Tibial nerve (tissue), 4 donors: ENCODE measurements around the gene LRPAP1. TPM values are rescaled to one million over a fixed set of nuclear protein-coding genes. Genes with fewer than 3 reads are reported as not detected.
A peak's percentile ranks its signal among the peaks of the same experiment; 100 is the strongest.

Experiments used
- DNase-seq, 2 donors: peaks; one replicate each; pipeline ENCODE4 v3.0.0-alpha.2; 2019; ENCODE audit warnings: low spot score in 2 of 2
- H3K27ac ChIP-seq, 4 donors: fragments of 200-600 bp; sonication (generic) in 3 of 4; one replicate each; pipeline ENCODE4 v1.5.1; 2017 to 2019; ENCODE audit warnings: mild to moderate bottlenecking in 1 of 4
- H3K27me3 ChIP-seq, 2 donors: fragments of 200-600 bp; sonication (generic) in 1 of 2; one replicate each; pipeline versions ENCODE4 v1.5.1 to v1.6.0; 2017 to 2019
- H3K36me3 ChIP-seq, 3 donors: fragments of 200-600 bp; sonication (generic); one replicate each; pipeline ENCODE4 v1.5.1; 2018 to 2019
- H3K4me1 ChIP-seq, 4 donors: fragments of 200-600 bp; sonication (generic) in 3 of 4; one replicate each; pipeline ENCODE4 v1.5.1; 2017 to 2019
- H3K4me3 ChIP-seq, 4 donors: fragments of 200-600 bp; sonication (generic) in 3 of 4; one replicate each; pipeline ENCODE4 v1.5.1; 2017 to 2019; ENCODE audit warnings: mild to moderate bottlenecking in 1 of 4, moderate library complexity in 1 of 4
- H3K9me3 ChIP-seq, 4 donors: fragments of 200-600 bp; sonication (generic) in 3 of 4; one replicate each; pipeline ENCODE4 v1.5.1; 2017 to 2019
- CTCF ChIP-seq, 5 experiments: fragments of 200-600 bp in 3 of 5; fragments of 450-650 bp in 2 of 5; sonication (generic) in 3 of 5; IDR thresholded peaks; one replicate each; pipeline ENCODE4 v1.5.1; 2016 to 2019; ENCODE audit warnings: antibody characterized with exemption in 5 of 5, mild to moderate bottlenecking in 3 of 5, moderate library complexity in 2 of 5
- EP300 ChIP-seq, 2 donors: sonication (generic); formaldehyde crosslinking; IDR thresholded peaks; one replicate each; pipeline ENCODE4 v1.6.1; 2017; ENCODE audit warnings: antibody characterized with exemption in 2 of 2, mild to moderate bottlenecking in 1 of 2
- POLR2A ChIP-seq, 2 donors: fragments of 450-650 bp; IDR thresholded peaks; one replicate each; pipeline ENCODE4 v1.6.1; 2017; ENCODE audit warnings: antibody characterized with exemption in 2 of 2, mild to moderate bottlenecking in 2 of 2, moderate library complexity in 2 of 2
- WGBS, 2 donors: methylation state at CpG; one replicate each; pipeline ENCODE4 v1.1.5; 2018; 5-methylcytosine and 5-hydroxymethylcytosine counted together
- total RNA-seq, 4 donors: library from RNA; depleted of rRNA; stranded (reverse); fragments of >200 nt; gene quantifications; one replicate each; pipeline ENCODE4 v1.1.0, GENCODE V29; 2016

Gene LRPAP1
- total RNA-seq, 4 donors from 2014 or later, result 68.1 to 169 (median 108) TPM

GRCh38 chr4:3483471-3483921 lies 48.7 kb downstream of the LRPAP1 start:
- peaks cover 0 to 86% of the 10 kb centered on the region in 2 donors for H3K27me3 ChIP-seq
- H3K36me3 ChIP-seq, result no peaks in the 10 kb centered on the region
- H3K9me3 ChIP-seq, result no peaks in the 10 kb centered on the region
- WGBS, 2 donors, result 26 to 39% methylated on average over 5 to 23 of the region's 23 CpGs
- H3K4me3 ChIP-seq, result no peak overlapping the region
- no peak for TF ChIP-seq POLR2A (IDR thresholded peaks at IDR 0.05)
- no peak for TF ChIP-seq CTCF (IDR thresholded peaks at IDR 0.05)
- no peak for TF ChIP-seq EP300 (IDR thresholded peaks at IDR 0.05)
- no peak overlapping the region for H3K27ac ChIP-seq
- DNase-seq, result no peak
- H3K4me1 ChIP-seq, result peaks cover 0 to 29% (median 5%) of the 10 kb centered on the region in 4 donors

- Histone ChIP-seq H3K4me3 (no peak overlapping the region), H3K27ac (no peak overlapping the region), H3K4me1 (peaks cover 0 to 29% (median 5%) of the 10 kb centered on the region in 4 donors), H3K36me3 (no peaks in the 10 kb centered on the region), H3K27me3 (peaks cover 0 to 86% of the 10 kb centered on the region in 2 donors), H3K9me3 (no peaks in the 10 kb centered on the region)
- WGBS, 2 donors, result 82 to 86% methylated on average over 8 to 12 of the region's 12 CpGs
- TF ChIP-seq EP300 (IDR thresholded peaks at IDR 0.05) (no peak), POLR2A (IDR thresholded peaks at IDR 0.05) (no peak), CTCF (IDR thresholded peaks at IDR 0.05) (no peak)
- DNase-seq, result no peak
These were observed 49.5 kb downstream of the LRPAP1 start for GRCh38 chr4:3482707-3483106.

- TF ChIP-seq CTCF (IDR thresholded peaks at IDR 0.05), result no peak
- TF ChIP-seq EP300 (IDR thresholded peaks at IDR 0.05), result no peak
- no peak for TF ChIP-seq POLR2A (IDR thresholded peaks at IDR 0.05)
- H3K4me3 ChIP-seq, result no peak overlapping the region
- peaks cover 0 to 81% of the 10 kb centered on the region in 2 donors for H3K27me3 ChIP-seq
- 73 to 75% methylated on average over 18 to 19 of the region's 19 CpGs for WGBS, 2 donors
- no peaks in the 10 kb centered on the region for H3K36me3 ChIP-seq
- H3K4me1 ChIP-seq, result peaks cover 0 to 29% (median 5%) of the 10 kb centered on the region in 4 donors
- H3K27ac ChIP-seq, result no peak overlapping the region
- DNase-seq, result no peak
- no peaks in the 10 kb centered on the region for H3K9me3 ChIP-seq
These were observed 50.3 kb downstream of the LRPAP1 start for GRCh38 chr4:3481783-3482393.

- no peak for TF ChIP-seq POLR2A (IDR thresholded peaks at IDR 0.05)
- TF ChIP-seq CTCF (IDR thresholded peaks at IDR 0.05), result no peak
- no peak for TF ChIP-seq EP300 (IDR thresholded peaks at IDR 0.05)
- Histone ChIP-seq H3K36me3 (no peaks in the 10 kb centered on the region), H3K4me1 (peaks cover 0 to 29% (median 5%) of the 10 kb centered on the region in 4 donors), H3K4me3 (no peak overlapping the region), H3K27me3 (peaks cover 0 to 74% of the 10 kb centered on the region in 2 donors), H3K27ac (no peak overlapping the region), H3K9me3 (no peaks in the 10 kb centered on the region)
- DNase-seq, result no peak
- WGBS, 2 donors, result 44 to 46% methylated on average over 5 of the region's 5 CpGs
These were observed 51.1 kb downstream of the LRPAP1 start for GRCh38 chr4:3481113-3481531.

- TF ChIP-seq CTCF (IDR thresholded peaks at IDR 0.05), result peak; percentile 83 to 99 (median 91)
- TF ChIP-seq POLR2A (IDR thresholded peaks at IDR 0.05), result no peak
- WGBS, 2 donors, result 14 to 15% methylated on average over 16 to 17 of the region's 17 CpGs
These were observed 51.6 kb downstream of the LRPAP1 start for GRCh38 chr4:3480528-3481112.

More at GRCh38 chr4:3480528-3481112, 51.6 kb downstream of the LRPAP1 start:
- H3K9me3 ChIP-seq, result no peaks in the 10 kb centered on the region
- H3K27ac ChIP-seq, result no peak overlapping the region
- peaks cover 0 to 28% (median 5%) of the 10 kb centered on the region in 4 donors for H3K4me1 ChIP-seq
- DNase-seq, result peak; percentile 50 to 66
- H3K27me3 ChIP-seq, result peaks cover 0 to 71% of the 10 kb centered on the region in 2 donors
- no peaks in the 10 kb centered on the region for H3K36me3 ChIP-seq
- no peak overlapping the region for H3K4me3 ChIP-seq
